ENCODE results near the gene F7.

- TF ChIP-seq RAD21 (IDR thresholded peaks at IDR 0.05; ENCODE audit: low read depth) (no peak), NFIC (IDR thresholded peaks at IDR 0.05) (no peak), YY1 (IDR thresholded peaks at IDR 0.05; ENCODE audit: low read depth) (no peak), TAF1 (IDR thresholded peaks at IDR 0.05; ENCODE audit: low read depth) (no peak), FOXM1 (IDR thresholded peaks at IDR 0.05; ENCODE audit: borderline replicate concordance, low read depth) (no peak), CREB1 (IDR thresholded peaks at IDR 0.05; ENCODE audit: low read depth) (no peak), USF1 (IDR thresholded peaks at IDR 0.05) (no peak), TCF12 (IDR thresholded peaks at IDR 0.05; ENCODE audit: low read depth) (no peak), MAX (IDR thresholded peaks at IDR 0.05) (no peak)
Measured at GRCh38 chr13:113057084-113057483, 48.5 kb upstream of the F7 start.

All from Ishikawa (cell line).